HEK293 (cell line): Measurements from ENCODE around the gene NAPG.

Experiments used
- CTCF ChIA-PET: fragments of 350-600 bp; formaldehyde crosslinking; extraction: SDS; loops from one replicate; lab custom pipeline; 2021; ENCODE audit warnings: antibody characterized with exemption; lab: Yijun Ruan, JAX
- POLR2A ChIA-PET: fragments of 300-600 bp; formaldehyde crosslinking; extraction: SDS; loops from one replicate; lab custom pipeline; 2020; ENCODE audit warnings: antibody characterized with exemption, inconsistent platforms; lab: Yijun Ruan, JAX
- H3K27ac ChIP-seq: fragments of 200-500 bp; sonication (Bioruptor generic); 2 replicates; pipeline ENCODE4 v1.5.1; 2014; ENCODE audit warnings: low read depth, low read length, control low read depth, inconsistent platforms; ENCODE audit errors: extremely low read depth
- H3K36me3 ChIP-seq, 2 experiments: fragments of 200-500 bp in 1 of 2; sonication (Bioruptor generic) in 1 of 2; 1 replicate in 1 of 2; 2 replicates in 1 of 2; pipeline ENCODE4 v1.5.1; 2014 to 2017; ENCODE audit warnings: inconsistent platforms in 2 of 2, low read length in 2 of 2; ENCODE audit not compliant: control insufficient read depth in 2 of 2, insufficient read depth in 1 of 2
- H3K4me1 ChIP-seq: fragments of 200-500 bp; sonication (Bioruptor generic); 2 replicates; pipeline ENCODE4 v1.5.1; 2014; ENCODE audit warnings: mild to moderate bottlenecking, low read length, inconsistent platforms; ENCODE audit not compliant: control insufficient read depth, insufficient read depth
- H3K4me3 ChIP-seq: 2 replicates; pipeline ENCODE4 v1.5.1; 2011; ENCODE audit warnings: low read depth, mild to moderate bottlenecking, control low read depth, low read length, moderate library complexity
- H3K9me3 ChIP-seq: fragments of 200-500 bp; sonication (Bioruptor generic); 2 replicates; pipeline ENCODE4 v1.5.1; 2014; ENCODE audit warnings: low read depth, low read length, inconsistent platforms; ENCODE audit not compliant: control insufficient read depth, insufficient read depth
- FEZF1 ChIP-seq: fragments of 450-650 bp; formaldehyde crosslinking; IDR thresholded peaks from 2 replicates; pipeline ENCODE4 v1.5.1; 2016; ENCODE audit warnings: missing biosample characterization, missing genetic modification characterization
- HOXA7 ChIP-seq: sonication (generic); formaldehyde crosslinking; IDR thresholded peaks from 2 replicates; pipeline ENCODE4 v1.8.1; 2022; ENCODE audit warnings: missing genetic modification reagents, borderline replicate concordance
- KLF8 ChIP-seq: fragments of 450-650 bp; formaldehyde crosslinking; IDR thresholded peaks from 2 replicates; pipeline ENCODE4 v1.5.1; 2016; ENCODE audit warnings: missing biosample characterization, missing genetic modification characterization
- SCRT2 ChIP-seq: fragments of 450-650 bp; formaldehyde crosslinking; IDR thresholded peaks from 2 replicates; pipeline ENCODE4 v1.5.1; 2016; ENCODE audit warnings: missing biosample characterization, missing genetic modification characterization
- ZBTB1 ChIP-seq: fragments of 450-650 bp; formaldehyde crosslinking; IDR thresholded peaks from 2 replicates; pipeline ENCODE4 v1.5.1; 2016; ENCODE audit warnings: missing biosample characterization, missing genetic modification characterization
- ZBTB21 ChIP-seq: fragments of 450-650 bp; formaldehyde crosslinking; IDR thresholded peaks from 2 replicates; pipeline ENCODE4 v1.5.1; 2017; ENCODE audit warnings: missing biosample characterization, missing genetic modification characterization
- ZNF155 ChIP-seq: fragments of 450-650 bp; formaldehyde crosslinking; IDR thresholded peaks from 2 replicates; pipeline ENCODE4 v1.5.1; 2016; ENCODE audit warnings: missing biosample characterization, missing genetic modification characterization
- ZNF223 ChIP-seq: fragments of 450-650 bp; formaldehyde crosslinking; IDR thresholded peaks from 2 replicates; pipeline ENCODE4 v1.5.1; 2016; ENCODE audit warnings: missing biosample characterization, missing genetic modification characterization
- ZNF239 ChIP-seq: fragments of 450-650 bp; formaldehyde crosslinking; IDR thresholded peaks from 2 replicates; pipeline ENCODE4 v1.5.1; 2016; ENCODE audit warnings: missing biosample characterization, missing genetic modification characterization
- ZNF324 ChIP-seq: fragments of 450-650 bp; formaldehyde crosslinking; IDR thresholded peaks from 2 replicates; pipeline ENCODE4 v1.5.1; 2016; ENCODE audit warnings: missing biosample characterization, missing genetic modification characterization
- ZNF433 ChIP-seq: fragments of 450-650 bp; formaldehyde crosslinking; IDR thresholded peaks from 2 replicates; pipeline ENCODE4 v1.5.1; 2016; ENCODE audit warnings: missing biosample characterization, missing genetic modification characterization, low read depth
- ZNF571 ChIP-seq: fragments of 450-650 bp; formaldehyde crosslinking; IDR thresholded peaks from 2 replicates; pipeline ENCODE4 v1.5.0; 2017; ENCODE audit warnings: missing biosample characterization, missing genetic modification characterization
- ZNF596 ChIP-seq: fragments of 450-650 bp; IDR thresholded peaks from 2 replicates; pipeline ENCODE4 v1.5.0; 2018; ENCODE audit warnings: missing biosample characterization, mild to moderate bottlenecking, missing genetic modification characterization, moderate library complexity
- ZNF707 ChIP-seq: fragments of 450-650 bp; formaldehyde crosslinking; IDR thresholded peaks from 2 replicates; pipeline ENCODE4 v1.5.1; 2016; ENCODE audit warnings: missing biosample characterization, missing genetic modification characterization
- TF ChIP-seq, protein P1 (sequence below): fragments of 450-650 bp; formaldehyde crosslinking; IDR thresholded peaks from 2 replicates; pipeline ENCODE4 v1.5.1; 2016; ENCODE audit warnings: missing biosample characterization, missing genetic modification characterization
- TF ChIP-seq, protein P2 (sequence below): fragments of 450-650 bp; formaldehyde crosslinking; IDR thresholded peaks from 2 replicates; pipeline ENCODE4 v1.5.1; 2016; ENCODE audit warnings: missing biosample characterization, missing genetic modification characterization
- TF ChIP-seq, protein P3 (sequence below): fragments of 450-650 bp; formaldehyde crosslinking; IDR thresholded peaks from 2 replicates; pipeline ENCODE4 v1.5.1; 2017; ENCODE audit warnings: missing biosample characterization, mild to moderate bottlenecking, missing genetic modification characterization, moderate library complexity
- TF ChIP-seq, protein P4 (sequence below): fragments of 450-650 bp; formaldehyde crosslinking; IDR thresholded peaks from 2 replicates; pipeline ENCODE4 v1.5.1; 2017; ENCODE audit warnings: missing biosample characterization, missing genetic modification characterization
- TF ChIP-seq, protein P5 (sequence below): fragments of 450-650 bp; formaldehyde crosslinking; IDR thresholded peaks from 2 replicates; pipeline ENCODE4 v1.5.1; 2016; ENCODE audit warnings: missing biosample characterization, missing genetic modification characterization
- TF ChIP-seq, protein P6 (sequence below): fragments of 450-650 bp; formaldehyde crosslinking; IDR thresholded peaks from 2 replicates; pipeline ENCODE4 v1.5.1; 2017; ENCODE audit warnings: missing biosample characterization, missing genetic modification characterization

NAPG gene

DNA sequence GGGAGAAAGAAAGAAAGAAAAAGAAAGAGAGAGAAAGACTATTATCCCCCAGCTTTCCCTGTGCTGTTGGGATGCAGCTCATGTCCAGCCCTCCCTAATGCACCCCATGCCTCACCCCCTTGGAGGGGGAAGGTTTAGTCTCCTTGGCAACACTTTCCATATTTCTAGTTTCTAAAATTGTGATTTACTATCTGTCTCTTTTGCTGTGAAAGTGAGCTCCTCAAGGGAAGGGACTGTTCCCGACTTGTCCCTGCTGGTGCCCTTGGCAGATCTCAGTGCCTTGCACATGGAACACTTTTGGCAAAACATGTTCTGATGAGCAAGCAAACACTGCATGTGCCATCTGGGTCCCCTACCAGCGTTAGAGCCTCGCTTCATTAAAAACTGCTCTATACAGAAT, 11.7 kb upstream of the NAPG start (continued):
- TF ChIP-seq, protein P1, sequence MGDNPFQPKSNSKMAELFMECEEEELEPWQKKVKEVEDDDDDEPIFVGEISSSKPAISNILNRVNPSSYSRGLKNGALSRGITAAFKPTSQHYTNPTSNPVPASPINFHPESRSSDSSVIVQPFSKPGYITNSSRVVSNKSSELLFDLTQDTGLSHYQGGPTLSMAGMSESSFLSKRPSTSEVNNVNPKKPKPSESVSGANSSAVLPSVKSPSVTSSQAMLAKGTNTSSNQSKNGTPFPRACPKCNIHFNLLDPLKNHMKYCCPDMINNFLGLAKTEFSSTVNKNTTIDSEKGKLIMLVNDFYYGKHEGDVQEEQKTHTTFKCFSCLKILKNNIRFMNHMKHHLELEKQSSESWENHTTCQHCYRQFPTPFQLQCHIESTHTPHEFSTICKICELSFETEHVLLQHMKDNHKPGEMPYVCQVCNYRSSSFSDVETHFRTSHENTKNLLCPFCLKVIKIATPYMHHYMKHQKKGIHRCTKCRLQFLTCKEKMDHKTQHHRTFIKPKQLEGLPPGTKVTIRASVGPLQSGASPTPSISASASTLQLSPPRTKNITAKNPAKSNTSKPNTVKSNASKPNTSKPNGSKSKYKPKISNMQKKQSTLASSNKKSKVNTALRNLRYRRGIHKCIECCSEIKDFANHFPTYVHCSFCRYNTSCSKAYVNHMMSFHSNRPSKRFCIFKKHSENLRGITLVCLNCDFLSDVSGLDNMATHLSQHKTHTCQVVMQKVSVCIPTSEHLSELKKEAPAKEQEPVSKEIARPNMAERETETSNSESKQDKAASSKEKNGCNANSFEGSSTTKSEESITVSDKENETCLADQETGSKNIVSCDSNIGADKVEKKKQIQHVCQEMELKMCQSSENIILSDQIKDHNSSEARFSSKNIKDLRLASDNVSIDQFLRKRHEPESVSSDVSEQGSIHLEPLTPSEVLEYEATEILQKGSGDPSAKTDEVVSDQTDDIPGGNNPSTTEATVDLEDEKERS: no peak

DNA sequence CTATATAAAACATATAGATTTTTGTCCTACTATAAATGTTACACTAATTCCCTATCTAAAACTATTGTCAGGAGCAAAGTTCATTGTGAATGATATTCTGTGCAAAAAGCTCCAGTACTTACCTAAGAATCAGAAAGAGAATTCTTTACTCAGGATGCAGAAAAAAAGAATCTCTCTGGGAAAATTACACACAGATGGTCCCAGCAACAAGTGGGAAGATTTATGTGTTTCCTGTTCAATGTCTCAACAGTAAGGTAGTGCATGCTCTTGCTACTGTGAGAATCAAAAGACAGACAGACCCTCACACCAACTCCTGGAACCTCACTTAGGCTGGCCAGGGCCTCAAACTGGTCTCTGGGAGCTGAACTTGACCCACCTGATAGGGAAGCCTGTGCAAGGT, 11.2 kb upstream of the NAPG start:
- Histone ChIP-seq H3K36me3 (no peaks in the 10 kb centered on the region), H3K9me3 (no peaks in the 10 kb centered on the region), H3K27ac (no peak overlapping the region), H3K4me1 (no peaks in the 10 kb centered on the region; the same call in 1 of the 2 replicates), H3K4me3 (no peak overlapping the region)
- ChIA-PET CTCF (interaction anchor here (0.6 to 2.5 kb wide), 3 partner anchors 99 to 511 kb away, joined by 3 to 5 read pairs (median 3); no protein-coding TSS in a partner anchor), POLR2A (no interaction called here)
- TF ChIP-seq ZBTB1 (tag by site-specific recombination) (no peak), SCRT2 (0 out of 2 replicates have a peak, but pooled peaks have one; percentile 13)

DNA sequence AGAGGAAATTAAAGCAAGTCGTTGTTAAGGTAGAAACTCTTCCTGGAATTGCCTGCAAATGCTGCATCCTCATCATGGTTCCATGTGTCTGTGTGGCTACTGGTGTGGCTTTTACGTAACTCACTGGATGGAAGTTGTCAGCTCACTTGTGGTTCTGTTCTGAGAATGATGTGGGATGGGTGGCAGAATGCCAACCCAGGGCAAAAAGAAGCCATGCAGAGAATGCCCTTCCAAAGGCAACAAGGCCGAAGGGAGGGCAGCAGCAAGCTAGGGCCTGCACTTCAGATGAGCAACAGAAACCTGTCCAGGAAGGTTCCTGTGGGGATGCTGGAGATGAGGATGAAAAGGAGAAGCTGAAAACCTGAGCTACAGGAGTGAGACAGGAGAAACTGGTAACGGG, 10.4 kb upstream of the NAPG start:
- H3K9me3 ChIP-seq: no peaks in the 10 kb centered on the region
- POLR2A ChIA-PET: no interaction called here
- TF ChIP-seq ZNF223 (tag by site-specific recombination): no peak
- TF ChIP-seq HOXA7: no peak
- TF ChIP-seq, protein P2, sequence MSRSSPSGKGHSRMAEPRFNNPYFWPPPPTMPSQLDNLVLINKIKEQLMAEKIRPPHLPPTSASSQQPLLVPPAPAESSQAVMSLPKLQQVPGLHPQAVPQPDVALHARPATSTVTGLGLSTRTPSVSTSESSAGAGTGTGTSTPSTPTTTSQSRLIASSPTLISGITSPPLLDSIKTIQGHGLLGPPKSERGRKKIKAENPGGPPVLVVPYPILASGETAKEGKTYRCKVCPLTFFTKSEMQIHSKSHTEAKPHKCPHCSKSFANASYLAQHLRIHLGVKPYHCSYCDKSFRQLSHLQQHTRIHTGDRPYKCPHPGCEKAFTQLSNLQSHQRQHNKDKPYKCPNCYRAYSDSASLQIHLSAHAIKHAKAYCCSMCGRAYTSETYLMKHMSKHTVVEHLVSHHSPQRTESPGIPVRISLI: no peak
- no peak for TF ChIP-seq ZNF239
- TF ChIP-seq ZNF155 (tag by site-specific recombination): no peak
- no peak for TF ChIP-seq ZNF596 (tag by site-specific recombination)
- TF ChIP-seq ZNF324 (tag by site-specific recombination): no peak
- TF ChIP-seq FEZF1 (tag by site-specific recombination): no peak
- no peak for TF ChIP-seq ZBTB21 (tag by site-specific recombination)
- TF ChIP-seq, protein P3, sequence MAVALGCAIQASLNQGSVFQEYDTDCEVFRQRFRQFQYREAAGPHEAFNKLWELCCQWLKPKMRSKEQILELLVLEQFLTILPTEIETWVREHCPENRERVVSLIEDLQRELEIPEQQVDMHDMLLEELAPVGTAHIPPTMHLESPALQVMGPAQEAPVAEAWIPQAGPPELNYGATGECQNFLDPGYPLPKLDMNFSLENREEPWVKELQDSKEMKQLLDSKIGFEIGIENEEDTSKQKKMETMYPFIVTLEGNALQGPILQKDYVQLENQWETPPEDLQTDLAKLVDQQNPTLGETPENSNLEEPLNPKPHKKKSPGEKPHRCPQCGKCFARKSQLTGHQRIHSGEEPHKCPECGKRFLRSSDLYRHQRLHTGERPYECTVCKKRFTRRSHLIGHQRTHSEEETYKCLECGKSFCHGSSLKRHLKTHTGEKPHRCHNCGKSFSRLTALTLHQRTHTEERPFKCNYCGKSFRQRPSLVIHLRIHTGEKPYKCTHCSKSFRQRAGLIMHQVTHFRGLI: no peak
- TF ChIP-seq ZNF707: no peak
- TF ChIP-seq, protein P4, sequence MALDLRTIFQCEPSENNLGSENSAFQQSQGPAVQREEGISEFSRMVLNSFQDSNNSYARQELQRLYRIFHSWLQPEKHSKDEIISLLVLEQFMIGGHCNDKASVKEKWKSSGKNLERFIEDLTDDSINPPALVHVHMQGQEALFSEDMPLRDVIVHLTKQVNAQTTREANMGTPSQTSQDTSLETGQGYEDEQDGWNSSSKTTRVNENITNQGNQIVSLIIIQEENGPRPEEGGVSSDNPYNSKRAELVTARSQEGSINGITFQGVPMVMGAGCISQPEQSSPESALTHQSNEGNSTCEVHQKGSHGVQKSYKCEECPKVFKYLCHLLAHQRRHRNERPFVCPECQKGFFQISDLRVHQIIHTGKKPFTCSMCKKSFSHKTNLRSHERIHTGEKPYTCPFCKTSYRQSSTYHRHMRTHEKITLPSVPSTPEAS (tag by site-specific recombination): no peak
- TF ChIP-seq KLF8 (tag by site-specific recombination): no peak
- no peak for TF ChIP-seq ZNF433 (tag by site-specific recombination)
- TF ChIP-seq ZNF571 (tag by site-specific recombination): no peak
- TF ChIP-seq, protein P5, sequence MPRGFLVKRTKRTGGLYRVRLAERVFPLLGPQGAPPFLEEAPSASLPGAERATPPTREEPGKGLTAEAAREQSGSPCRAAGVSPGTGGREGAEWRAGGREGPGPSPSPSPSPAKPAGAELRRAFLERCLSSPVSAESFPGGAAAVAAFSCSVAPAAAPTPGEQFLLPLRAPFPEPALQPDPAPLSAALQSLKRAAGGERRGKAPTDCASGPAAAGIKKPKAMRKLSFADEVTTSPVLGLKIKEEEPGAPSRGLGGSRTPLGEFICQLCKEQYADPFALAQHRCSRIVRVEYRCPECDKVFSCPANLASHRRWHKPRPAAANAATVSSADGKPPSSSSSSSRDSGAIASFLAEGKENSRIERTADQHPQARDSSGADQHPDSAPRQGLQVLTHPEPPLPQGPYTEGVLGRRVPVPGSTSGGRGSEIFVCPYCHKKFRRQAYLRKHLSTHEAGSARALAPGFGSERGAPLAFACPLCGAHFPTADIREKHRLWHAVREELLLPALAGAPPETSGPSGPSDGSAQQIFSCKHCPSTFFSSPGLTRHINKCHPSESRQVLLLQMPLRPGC (tag by site-specific recombination): no peak
- TF ChIP-seq, protein P6, sequence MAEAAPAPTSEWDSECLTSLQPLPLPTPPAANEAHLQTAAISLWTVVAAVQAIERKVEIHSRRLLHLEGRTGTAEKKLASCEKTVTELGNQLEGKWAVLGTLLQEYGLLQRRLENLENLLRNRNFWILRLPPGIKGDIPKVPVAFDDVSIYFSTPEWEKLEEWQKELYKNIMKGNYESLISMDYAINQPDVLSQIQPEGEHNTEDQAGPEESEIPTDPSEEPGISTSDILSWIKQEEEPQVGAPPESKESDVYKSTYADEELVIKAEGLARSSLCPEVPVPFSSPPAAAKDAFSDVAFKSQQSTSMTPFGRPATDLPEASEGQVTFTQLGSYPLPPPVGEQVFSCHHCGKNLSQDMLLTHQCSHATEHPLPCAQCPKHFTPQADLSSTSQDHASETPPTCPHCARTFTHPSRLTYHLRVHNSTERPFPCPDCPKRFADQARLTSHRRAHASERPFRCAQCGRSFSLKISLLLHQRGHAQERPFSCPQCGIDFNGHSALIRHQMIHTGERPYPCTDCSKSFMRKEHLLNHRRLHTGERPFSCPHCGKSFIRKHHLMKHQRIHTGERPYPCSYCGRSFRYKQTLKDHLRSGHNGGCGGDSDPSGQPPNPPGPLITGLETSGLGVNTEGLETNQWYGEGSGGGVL (tag by site-specific recombination): no peak
- TF ChIP-seq, all 188 proteins: peak for 0
- Histone ChIP-seq H3K4me3 (no peak overlapping the region), H3K36me3 (no peaks in the 10 kb centered on the region), H3K27ac (no peak overlapping the region), H3K4me1 (peaks cover 2% of the 10 kb centered on the region)
- CTCF ChIA-PET: interaction anchor here (0.7 to 2.5 kb wide), 3 partner anchors 100 to 544 kb away, joined by 3 to 5 read pairs (median 4); no protein-coding TSS in a partner anchor
